Measurements from ENCODE around the gene CSDE1.

CSDE1 gene

GRCh38 chr1:114746450-114747121 lies 11.2 kb downstream of the CSDE1 start:
- no peak for DNase-seq

GRCh38 chr1:114745291-114745690 lies 12.5 kb downstream of the CSDE1 start:
- DNase-seq = no peak

- no peak for DNase-seq
Observed at GRCh38 chr1:114741963-114742746, 15.6 kb downstream of the CSDE1 start.

DNA sequence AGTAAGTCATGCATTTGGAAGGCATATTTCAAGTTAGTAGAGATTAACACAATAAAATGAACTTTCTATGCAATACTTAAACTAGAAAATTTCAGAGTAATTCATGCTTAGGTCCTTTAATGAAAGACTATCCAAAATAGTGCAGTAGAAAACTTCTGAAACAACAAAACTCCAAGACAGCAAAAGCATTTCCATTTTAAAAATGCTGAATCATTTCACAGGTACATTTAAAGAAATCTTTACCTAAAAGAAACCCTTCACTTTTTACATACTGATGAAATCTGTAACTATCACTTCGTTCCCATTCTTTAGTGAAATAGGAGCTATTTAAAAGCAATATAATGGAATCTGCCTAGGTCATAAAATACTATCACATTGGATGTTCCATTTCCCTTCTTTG lies 17.5 kb downstream of the CSDE1 start:
- no peak for DNase-seq

GRCh38 chr1:114737314-114737849 lies 20.4 kb downstream of the CSDE1 start:
- no peak for DNase-seq

- no peak for DNase-seq
Observed at GRCh38 chr1:114735479-114735878, 22.3 kb downstream of the CSDE1 start.

- no peak for DNase-seq
Observed at GRCh38 chr1:114729782-114730181, 28.0 kb downstream of the CSDE1 start.

GRCh38 chr1:114728553-114728952 lies 29.2 kb downstream of the CSDE1 start:
- DNase-seq = no peak

DNA sequence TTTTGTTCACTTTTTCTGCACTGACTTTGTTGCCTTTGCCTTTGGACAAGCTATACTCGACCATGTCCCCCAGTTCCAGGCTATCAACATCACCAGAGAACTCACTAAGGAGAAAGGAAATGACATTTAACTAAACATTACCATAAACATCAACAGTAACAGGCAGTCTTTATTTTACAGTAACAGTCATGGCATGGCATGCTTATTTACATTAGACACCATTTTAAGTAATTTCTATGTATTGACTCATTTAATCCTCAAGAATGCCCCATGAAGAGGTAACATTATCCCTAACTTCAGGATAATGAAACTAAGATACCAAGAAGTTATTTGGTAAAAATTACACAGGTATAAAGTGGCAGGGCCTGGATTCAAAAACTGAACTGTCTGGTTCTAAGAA lies 32.6 kb downstream of the CSDE1 start:
- no peak for DNase-seq

DNA sequence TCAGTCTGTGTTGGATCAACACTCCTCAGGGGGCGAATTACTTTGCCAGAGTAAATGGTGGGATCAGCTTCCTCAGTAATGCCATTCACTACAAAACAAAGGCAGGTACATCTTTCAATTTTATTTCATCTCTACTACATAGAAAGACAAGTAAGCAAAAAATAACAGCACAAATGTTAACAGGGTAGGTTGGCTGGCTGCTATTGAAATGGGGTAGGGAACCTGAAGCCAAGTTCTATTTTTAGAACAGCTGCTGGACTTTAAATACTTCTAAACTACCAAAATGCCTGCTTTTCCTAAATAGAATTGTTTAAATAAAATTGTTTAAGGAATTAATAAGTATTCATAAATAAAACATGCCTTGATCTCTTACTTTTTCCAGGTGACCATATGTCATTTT lies 33.9 kb downstream of the CSDE1 start:
- DNase-seq = no peak

GRCh38 chr1:114723457-114723856 lies 34.3 kb downstream of the CSDE1 start:
- DNase-seq = no peak

DNA sequence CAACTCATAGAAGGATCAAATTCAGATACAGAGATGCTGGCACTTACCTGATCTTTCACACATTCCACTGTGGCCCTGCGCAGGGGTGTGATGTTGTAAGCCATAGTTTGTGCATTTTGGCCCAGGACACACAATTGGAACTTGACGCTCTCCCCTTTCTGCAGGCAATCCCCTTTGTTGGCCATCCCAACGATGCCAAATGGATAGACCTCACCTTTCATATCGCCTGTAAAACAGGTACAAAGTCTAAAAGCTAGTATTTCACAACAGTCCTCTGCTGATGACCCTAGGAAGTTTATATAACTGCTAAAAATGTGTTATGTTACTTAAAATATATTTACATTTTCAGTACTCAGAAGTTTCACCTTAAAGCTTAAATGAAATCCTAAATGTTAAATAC lies 37.3 kb downstream of the CSDE1 start:
- DNase-seq = no peak

DNA sequence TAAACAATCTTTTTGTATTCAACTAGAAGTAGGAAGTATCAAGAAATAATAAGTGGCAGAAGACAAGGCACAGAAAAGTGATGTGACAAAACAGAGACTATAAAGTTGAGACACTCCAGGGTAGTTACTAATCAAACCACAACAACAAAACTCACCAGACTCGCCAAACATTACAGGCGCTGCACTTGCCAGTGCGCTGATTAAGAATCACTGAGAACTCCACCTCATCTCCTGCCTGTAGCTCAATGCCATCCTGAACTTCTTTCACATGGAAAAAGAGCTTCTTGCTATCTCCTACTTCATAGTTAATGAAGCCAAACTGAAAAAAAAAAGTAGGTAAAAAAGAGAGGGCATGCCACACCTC lies 38.4 kb downstream of the CSDE1 start:
- no peak for DNase-seq

DNA sequence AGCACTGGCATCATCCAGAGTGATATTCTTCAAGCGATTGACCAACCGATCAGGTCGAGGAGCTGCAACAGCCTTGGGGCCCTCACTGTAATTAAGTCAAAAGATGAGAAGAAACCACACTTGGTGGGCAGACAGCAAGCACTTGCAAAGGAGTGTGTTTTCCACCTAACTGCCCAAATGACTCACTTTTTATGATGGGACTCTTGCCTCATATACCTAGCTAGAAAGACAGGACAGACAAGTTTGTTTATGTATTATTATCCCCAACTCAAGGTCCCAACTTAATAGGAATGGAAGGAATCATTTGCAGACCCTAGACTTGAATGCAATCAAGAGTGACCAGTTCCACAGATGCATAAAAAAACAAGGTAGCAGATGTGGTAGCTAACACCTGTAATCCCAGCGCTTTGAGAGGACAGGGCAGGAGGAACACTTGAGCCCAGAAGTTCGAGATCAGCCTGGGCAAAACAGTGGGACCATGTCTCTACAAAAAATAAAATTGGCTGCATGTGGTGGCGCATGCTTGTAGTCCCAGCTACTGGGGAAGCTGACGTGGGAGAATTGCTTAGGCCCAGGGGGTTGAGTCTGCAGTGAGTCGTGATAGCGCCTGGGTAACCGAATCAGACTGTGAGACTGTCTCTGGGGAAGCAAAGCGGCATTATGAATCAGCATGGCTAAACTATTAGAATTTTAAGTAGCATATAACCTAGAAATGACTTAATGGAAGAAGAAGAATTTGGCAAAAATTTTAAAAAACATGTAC lies 38.9 kb downstream of the CSDE1 start:
- DNase-seq = no peak

DNA sequence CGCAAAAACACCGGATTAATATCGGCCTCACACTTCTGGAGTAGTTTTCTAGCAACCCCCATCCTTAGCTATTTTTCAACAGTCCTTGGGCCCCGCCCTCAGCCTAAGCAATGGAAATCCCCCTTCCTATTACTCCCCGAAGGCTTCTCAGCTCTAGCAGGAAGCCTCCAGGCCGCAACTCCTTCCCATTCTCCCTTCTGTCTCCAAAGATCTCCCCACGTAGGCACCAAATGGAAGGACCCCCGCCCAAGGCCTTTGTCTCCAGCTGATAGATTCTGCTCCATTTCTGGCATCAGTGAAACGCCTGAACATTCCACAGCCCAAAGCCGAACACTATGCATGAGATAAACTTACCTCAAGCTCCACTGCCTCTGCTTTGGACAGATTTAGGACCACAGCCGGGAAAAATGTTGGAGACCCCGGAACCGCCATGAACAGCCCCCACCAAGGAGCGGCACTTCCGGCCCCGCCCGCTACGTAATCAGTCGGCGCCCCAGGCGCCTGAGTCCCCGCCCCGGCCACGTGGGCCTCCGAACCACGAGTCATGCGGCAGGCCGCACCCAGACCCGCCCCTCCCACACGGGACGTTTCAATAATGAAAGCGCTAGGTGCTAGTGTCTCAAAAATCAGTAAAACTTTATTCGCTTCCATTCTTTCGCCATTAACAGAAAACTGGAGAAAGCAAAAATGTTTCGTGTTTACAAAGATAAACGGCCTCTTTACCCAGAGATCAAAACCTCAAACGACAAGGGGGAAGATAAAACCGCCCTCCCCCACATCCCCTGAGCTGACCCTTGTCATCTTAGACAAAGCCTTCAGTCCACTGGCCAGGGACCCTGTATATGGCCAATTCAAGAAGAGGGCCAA lies 41.2 kb downstream of the CSDE1 start, which contains the start of gene NRAS:
Gene NRAS, minus strand, starts transcription at position 468 of the 867 bp plus-strand sequence. CDS start 611 bp downstream, outside the sequence.
- DNase-seq = peak; percentile 97

DNA sequence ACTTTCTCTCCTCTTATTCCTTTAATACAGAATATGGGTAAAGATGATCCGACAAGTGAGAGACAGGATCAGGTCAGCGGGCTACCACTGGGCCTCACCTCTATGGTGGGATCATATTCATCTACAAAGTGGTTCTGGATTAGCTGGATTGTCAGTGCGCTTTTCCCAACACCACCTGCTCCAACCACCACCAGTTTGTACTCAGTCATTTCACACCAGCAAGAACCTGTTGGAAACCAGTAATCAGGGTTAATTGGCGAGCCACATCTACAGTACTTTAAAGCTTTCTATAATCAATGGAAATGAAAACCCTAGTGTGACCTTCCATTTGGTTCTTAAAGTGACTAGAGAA lies 41.9 kb downstream of the CSDE1 start:
- DNase-seq = no peak

DNA sequence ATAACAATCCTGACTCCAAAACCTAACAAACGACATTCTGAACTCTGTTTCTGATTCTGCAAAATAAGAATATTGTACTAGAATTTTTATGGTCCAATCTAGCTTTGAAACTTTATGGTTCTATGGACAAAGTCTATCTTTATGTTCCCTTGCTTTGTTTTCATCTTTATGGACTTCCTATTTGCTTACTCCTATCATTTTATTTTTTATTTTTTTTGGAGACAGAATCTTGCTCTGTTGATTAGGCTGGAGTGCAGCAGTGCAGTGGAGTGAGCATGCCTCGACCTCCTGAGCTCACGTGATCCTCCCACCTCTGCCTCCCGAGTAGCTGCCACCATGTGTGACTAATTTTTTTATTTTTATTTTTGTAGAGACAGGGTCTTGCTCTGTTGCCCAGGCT lies 44.8 kb downstream of the CSDE1 start:
- DNase-seq = no peak

DNA sequence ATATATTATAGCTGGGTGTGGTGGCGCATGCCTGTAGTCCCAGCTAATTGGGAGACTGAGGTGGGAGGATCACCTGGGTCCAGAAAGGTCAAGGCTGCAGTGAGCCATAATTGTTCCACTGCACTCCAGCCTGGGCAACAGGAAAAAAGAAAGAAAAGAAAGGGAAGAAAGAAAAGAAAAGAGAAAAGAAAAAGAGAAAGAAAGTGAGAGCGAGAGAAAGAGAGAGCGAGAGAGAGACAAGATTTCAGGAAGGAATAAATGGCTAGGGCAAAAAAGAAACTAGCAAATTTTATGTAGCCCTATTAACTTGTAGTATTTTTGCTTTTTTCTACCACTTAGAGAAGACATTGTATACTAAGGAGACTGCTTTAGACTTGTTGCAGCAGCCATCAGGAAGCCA lies 47.4 kb downstream of the CSDE1 start:
- no peak for DNase-seq

GRCh38 chr1:114707604-114708003 lies 50.2 kb downstream of the CSDE1 start:
- DNase-seq = no peak

GRCh38 chr1:114703242-114703641 lies 54.5 kb downstream of the CSDE1 start:
- no peak for DNase-seq

- no peak for DNase-seq
Observed at GRCh38 chr1:114702737-114703136, 55.0 kb downstream of the CSDE1 start.

- no peak for DNase-seq
Observed at GRCh38 chr1:114701931-114702330, 55.9 kb downstream of the CSDE1 start.
